Panc1 (cell line): ENCODE measurements around the gene STRAP. TPM values are rescaled to one million over a fixed set of nuclear protein-coding genes. Genes with fewer than 3 reads are reported as not detected.

Experiments used
- ATAC-seq: fragments of 200-7000 bp; cut with Tn5 transposase; 2 replicates; pipeline ENCODE4 v1.9.1; 2020; ENCODE audit warnings: mild to moderate bottlenecking, moderate library complexity
- BruUV-seq: library from RNA; stranded (reverse); fragments of 400-500 nt; replicated peaks from 2 replicates; lab custom pipeline; 2021; lab: Mats Ljungman, UMichigan
- CTCF ChIA-PET: fragments of 300-600 bp; sonication (Branson Sonifier 250); formaldehyde crosslinking; loops from one replicate; lab custom pipeline; 2022; ENCODE audit warnings: antibody characterized with exemption; lab: Charles Lee
- POLR2A ChIA-PET: fragments of 300-600 bp; sonication (Branson Sonifier 250); formaldehyde crosslinking; loops from one replicate; lab custom pipeline; 2022; ENCODE audit warnings: antibody characterized with exemption; lab: Charles Lee
- DNase-seq: peaks from one replicate; pipeline ENCODE4 v3.0.0-alpha.2; 2010; ENCODE audit warnings: low read depth, low spot score
- H3K27ac ChIP-seq: 2 replicates; pipeline ENCODE4 v1.5.1; 2011; ENCODE audit warnings: mild to moderate bottlenecking, low read length, inconsistent platforms
- H3K27me3 ChIP-seq: fragments of 200-500 bp; sonication (Bioruptor generic); 2 replicates; pipeline ENCODE4 v1.6.0; 2014; ENCODE audit warnings: low read length, inconsistent platforms; ENCODE audit not compliant: control insufficient read depth, insufficient read depth
- H3K36me3 ChIP-seq: fragments of 200-500 bp; sonication (Bioruptor generic); 2 replicates; pipeline ENCODE4 v1.5.1; 2014; ENCODE audit warnings: inconsistent platforms, mild to moderate bottlenecking, low read length, moderate library complexity; ENCODE audit not compliant: control insufficient read depth, insufficient read depth
- H3K4me1 ChIP-seq: 2 replicates; pipeline ENCODE4 v1.5.1; 2011; ENCODE audit warnings: inconsistent platforms, mild to moderate bottlenecking, low read length, moderate library complexity; ENCODE audit not compliant: control insufficient read depth, insufficient read depth
- H3K4me3 ChIP-seq, 2 experiments: 2 replicates each; pipeline ENCODE4 v1.5.1; 2011 to 2012; ENCODE audit warnings: low read depth in 2 of 2, low read length in 2 of 2, mild to moderate bottlenecking in 2 of 2, inconsistent platforms in 1 of 2, moderate library complexity in 1 of 2
- H3K9me3 ChIP-seq: fragments of 200-500 bp; sonication (Bioruptor generic); 2 replicates; pipeline ENCODE4 v1.5.1; 2014; ENCODE audit warnings: low read depth, mild to moderate bottlenecking, inconsistent platforms, low read length, moderate library complexity; ENCODE audit not compliant: control insufficient read depth, insufficient read depth
- POLR2AphosphoS5 ChIP-seq: IDR thresholded peaks from 2 replicates; pipeline ENCODE4 v1.6.1; 2012; ENCODE audit warnings: mild to moderate bottlenecking, low read depth, low read length, moderate library complexity
- SIN3A ChIP-seq: IDR thresholded peaks from 2 replicates; pipeline ENCODE4 v1.6.1; 2012; ENCODE audit warnings: low read depth, mild to moderate bottlenecking, low read length, moderate library complexity, borderline replicate concordance; ENCODE audit not compliant: insufficient read depth
- TCF7L2 ChIP-seq: IDR thresholded peaks from 2 replicates; pipeline ENCODE4 v1.6.1; 2011; ENCODE audit warnings: mild to moderate bottlenecking, low read depth, low read length, inconsistent platforms
- in situ Hi-C: cut with HindIII; loops from 2 replicates; pipeline ENCODE4 v1.10.0; 2016; ENCODE audit warnings: low sequenced_read_pairs, low pct_unique_long_range_greater_than_20kb
- intact Hi-C: fragments of 100-400 bp; cut with micrococcal nuclease; formaldehyde crosslinking; loops from one replicate; pipeline ENCODE4 v1.10.0; 2022; ENCODE audit not compliant: unreplicated experiment
- total RNA-seq: library from RNA; stranded (reverse); gene quantifications from one replicate; pipeline ENCODE4 v1.2.1, GENCODE V29; 2021; ENCODE audit not compliant: unreplicated experiment
- TF ChIP-seq, protein P1 (sequence below), 2 experiments: IDR thresholded peaks; 2 replicates each; pipeline ENCODE4 v1.6.1; 2011 to 2012; ENCODE audit warnings: low read depth in 2 of 2, control low read depth in 1 of 2, low read length in 1 of 2, mild to moderate bottlenecking in 1 of 2, moderate library complexity in 1 of 2; ENCODE audit not compliant: insufficient read depth in 1 of 2
- TF ChIP-seq, protein P2 (sequence below): fragments of 450-650 bp; IDR thresholded peaks from 2 replicates; pipeline ENCODE4 v1.5.1; 2017; ENCODE audit warnings: mild to moderate bottlenecking

STRAP gene
- total RNA-seq, 1 experiment from 2014 or later: 99.4 TPM

DNA sequence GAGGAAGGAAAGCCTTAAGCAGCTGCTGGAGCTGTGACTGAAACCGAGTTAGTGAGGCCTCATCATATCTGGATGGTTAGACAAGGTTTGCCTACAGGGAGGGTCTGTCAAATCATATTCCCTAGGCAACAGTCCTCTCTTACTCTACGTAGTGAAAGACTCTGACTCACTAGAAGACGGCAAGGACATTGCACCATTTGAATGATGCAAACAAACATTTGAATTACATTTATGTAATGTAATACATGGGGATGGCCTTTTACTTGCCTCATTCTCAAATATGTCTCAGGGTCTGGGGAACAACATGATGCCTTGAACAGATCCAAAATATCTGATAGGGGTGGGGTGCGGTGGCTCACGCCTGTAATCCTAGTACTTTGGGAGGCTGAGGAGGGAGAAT lies 29.8 kb upstream of the STRAP start:
- no TSS peak for BruUV-seq
- in situ Hi-C loops: no loop called here
- ChIA-PET POLR2A (no interaction called here), CTCF (no interaction called here)
- DNase-seq: no peak
- H3K27ac ChIP-seq: no peak overlapping the region
- H3K27me3 ChIP-seq: no peaks in the 10 kb centered on the region
- H3K4me3 ChIP-seq: no peak overlapping the region
- TF ChIP-seq SIN3A: no peak
- TF ChIP-seq, protein P1, sequence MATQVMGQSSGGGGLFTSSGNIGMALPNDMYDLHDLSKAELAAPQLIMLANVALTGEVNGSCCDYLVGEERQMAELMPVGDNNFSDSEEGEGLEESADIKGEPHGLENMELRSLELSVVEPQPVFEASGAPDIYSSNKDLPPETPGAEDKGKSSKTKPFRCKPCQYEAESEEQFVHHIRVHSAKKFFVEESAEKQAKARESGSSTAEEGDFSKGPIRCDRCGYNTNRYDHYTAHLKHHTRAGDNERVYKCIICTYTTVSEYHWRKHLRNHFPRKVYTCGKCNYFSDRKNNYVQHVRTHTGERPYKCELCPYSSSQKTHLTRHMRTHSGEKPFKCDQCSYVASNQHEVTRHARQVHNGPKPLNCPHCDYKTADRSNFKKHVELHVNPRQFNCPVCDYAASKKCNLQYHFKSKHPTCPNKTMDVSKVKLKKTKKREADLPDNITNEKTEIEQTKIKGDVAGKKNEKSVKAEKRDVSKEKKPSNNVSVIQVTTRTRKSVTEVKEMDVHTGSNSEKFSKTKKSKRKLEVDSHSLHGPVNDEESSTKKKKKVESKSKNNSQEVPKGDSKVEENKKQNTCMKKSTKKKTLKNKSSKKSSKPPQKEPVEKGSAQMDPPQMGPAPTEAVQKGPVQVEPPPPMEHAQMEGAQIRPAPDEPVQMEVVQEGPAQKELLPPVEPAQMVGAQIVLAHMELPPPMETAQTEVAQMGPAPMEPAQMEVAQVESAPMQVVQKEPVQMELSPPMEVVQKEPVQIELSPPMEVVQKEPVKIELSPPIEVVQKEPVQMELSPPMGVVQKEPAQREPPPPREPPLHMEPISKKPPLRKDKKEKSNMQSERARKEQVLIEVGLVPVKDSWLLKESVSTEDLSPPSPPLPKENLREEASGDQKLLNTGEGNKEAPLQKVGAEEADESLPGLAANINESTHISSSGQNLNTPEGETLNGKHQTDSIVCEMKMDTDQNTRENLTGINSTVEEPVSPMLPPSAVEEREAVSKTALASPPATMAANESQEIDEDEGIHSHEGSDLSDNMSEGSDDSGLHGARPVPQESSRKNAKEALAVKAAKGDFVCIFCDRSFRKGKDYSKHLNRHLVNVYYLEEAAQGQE (IDR thresholded peaks at IDR 0.05; ENCODE audit: insufficient read depth in 1 of 2, low read depth in 2 of 2, low read length in 1 of 2): no peak
- TF ChIP-seq POLR2AphosphoS5: no peak
- no peak for TF ChIP-seq TCF7L2
- no peaks in the 10 kb centered on the region for H3K36me3 ChIP-seq
- intact Hi-C loops: no loop called here
- no peak for ATAC-seq
- H3K4me1 ChIP-seq: no peaks in the 10 kb centered on the region
- no peaks in the 10 kb centered on the region for H3K9me3 ChIP-seq

DNA sequence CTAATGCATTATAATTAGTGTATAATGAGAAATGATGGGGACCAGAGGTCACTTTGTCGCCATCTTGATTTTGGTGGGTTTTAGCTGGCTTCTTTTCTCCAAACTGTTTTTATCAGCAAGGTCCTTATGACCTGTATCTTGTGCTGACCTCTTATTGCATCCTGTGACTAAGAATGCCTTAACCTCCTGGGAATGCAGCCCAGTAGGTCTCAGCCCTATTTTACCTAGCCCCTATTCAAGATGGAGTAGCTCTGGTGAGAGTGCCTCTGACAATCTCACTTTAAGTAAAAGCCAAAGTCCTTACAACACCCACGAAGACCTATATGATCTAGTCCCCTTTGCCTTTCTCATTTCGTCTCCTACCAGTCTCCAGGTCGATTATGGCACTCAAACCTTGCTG lies 28.3 kb upstream of the STRAP start:
- CTCF ChIA-PET: no interaction called here
- POLR2A ChIA-PET: no interaction called here
- intact Hi-C loops: no loop called here

More for the DNA sequence above, 28.3 kb upstream of the STRAP start:
- Histone ChIP-seq H3K4me3 (no peak overlapping the region), H3K4me1 (no peaks in the 10 kb centered on the region), H3K27me3 (no peaks in the 10 kb centered on the region), H3K9me3 (no peaks in the 10 kb centered on the region), H3K27ac (no peak overlapping the region), H3K36me3 (no peaks in the 10 kb centered on the region)
- no TSS peak for BruUV-seq
- no peak for DNase-seq
- in situ Hi-C loops: no loop called here
- TF ChIP-seq, protein P1 (IDR thresholded peaks at IDR 0.05; ENCODE audit: insufficient read depth in 1 of 2, low read depth in 2 of 2, low read length in 1 of 2): no peak
- TF ChIP-seq, protein P2, sequence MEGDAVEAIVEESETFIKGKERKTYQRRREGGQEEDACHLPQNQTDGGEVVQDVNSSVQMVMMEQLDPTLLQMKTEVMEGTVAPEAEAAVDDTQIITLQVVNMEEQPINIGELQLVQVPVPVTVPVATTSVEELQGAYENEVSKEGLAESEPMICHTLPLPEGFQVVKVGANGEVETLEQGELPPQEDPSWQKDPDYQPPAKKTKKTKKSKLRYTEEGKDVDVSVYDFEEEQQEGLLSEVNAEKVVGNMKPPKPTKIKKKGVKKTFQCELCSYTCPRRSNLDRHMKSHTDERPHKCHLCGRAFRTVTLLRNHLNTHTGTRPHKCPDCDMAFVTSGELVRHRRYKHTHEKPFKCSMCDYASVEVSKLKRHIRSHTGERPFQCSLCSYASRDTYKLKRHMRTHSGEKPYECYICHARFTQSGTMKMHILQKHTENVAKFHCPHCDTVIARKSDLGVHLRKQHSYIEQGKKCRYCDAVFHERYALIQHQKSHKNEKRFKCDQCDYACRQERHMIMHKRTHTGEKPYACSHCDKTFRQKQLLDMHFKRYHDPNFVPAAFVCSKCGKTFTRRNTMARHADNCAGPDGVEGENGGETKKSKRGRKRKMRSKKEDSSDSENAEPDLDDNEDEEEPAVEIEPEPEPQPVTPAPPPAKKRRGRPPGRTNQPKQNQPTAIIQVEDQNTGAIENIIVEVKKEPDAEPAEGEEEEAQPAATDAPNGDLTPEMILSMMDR: no peak
- TF ChIP-seq TCF7L2 (no peak), SIN3A (no peak), POLR2AphosphoS5 (no peak)
- ATAC-seq: no peak
